NCI-H1694 (cell line): Measurements from ENCODE around the gene NEK5.
A peak's percentile ranks its signal among the peaks of the same experiment; 100 is the strongest.
"Not testable (repeated sequence)": the region's sequence is repeated elsewhere in the genome, so short reads cannot be mapped to it uniquely, and the experiment has no call there.

Source experiments
- DNase-seq: peaks from one replicate; lab custom pipeline; 2025; lab: John Stamatoyannopoulos, UW

Gene NEK5

DNA sequence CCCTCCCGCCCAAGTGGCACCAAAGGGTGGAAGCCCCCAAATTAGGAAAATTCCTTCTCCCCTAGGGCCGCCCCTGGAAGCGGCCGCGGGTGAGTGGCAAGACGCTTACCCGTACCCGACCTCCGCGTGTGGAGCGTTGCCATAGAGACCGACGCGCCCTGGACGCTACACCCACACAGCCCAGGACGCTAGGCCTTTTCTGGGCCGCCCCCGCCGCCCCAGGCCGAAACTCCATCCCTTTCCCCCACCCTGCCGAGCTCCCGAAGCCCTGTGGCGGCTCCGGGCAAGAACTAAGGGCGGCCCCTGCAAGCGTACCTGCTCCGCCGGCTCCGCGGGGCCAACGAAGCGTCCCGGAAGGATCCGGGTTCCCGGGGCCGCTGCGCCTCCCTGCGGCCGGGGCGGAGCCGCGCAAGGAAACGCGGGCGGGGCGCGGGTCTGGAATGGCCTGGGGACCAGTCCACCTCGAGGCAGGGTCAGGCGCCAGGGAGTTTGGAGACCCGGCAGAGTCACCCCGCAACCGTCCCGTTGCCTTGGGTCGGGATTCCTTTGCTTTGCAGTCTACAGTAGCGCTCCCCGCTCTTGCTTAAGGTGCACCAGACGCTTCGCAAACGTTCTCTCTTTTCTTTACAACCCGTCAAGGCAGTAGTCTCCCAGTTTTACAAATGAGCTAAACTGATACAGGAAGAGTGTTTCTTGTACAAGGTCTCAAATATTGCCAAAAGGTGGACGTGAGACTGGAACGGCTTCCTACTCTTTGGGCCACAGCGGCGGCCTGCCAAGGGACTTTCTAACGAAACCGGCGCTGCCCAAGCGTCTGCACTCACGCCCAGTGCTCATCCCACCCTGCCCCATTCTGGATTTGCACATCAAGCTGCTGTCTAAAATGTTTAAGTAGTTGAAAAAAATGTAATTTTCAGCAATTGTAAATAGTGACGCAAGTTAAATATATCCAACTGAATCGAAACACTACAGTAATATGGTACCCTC lies at the start of gene NEK5:
Gene NEK5, minus strand, starts transcription at position 360 of the 987 bp plus-strand sequence. CDS start 1,591 bp downstream, outside the sequence.
- DNase-seq: peak; percentile 0

- DNase-seq: no peak
Observed at GRCh38 chr13:52177276-52177675, 48.4 kb upstream of the NEK5 start.

DNA sequence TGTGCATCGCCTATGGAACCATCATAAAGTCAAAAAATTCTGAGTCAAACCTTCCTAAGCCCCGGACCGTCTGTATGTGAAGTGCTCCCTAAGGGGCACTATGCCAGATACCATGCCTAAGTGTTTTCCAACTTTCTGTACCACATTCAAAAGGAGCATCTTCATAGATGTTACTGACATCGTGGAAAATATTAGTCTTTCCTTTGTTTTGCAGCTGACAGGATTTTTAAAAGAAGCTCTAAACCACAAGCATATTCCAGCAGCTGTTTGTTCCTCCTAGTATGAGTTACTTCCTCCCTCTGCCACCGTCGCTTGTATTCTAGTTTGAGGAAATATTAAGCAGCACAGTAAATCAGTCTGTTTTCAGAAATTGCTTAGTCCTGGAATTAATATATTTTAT lies 45.1 kb upstream of the NEK5 start:
- not testable (repeated sequence) for DNase-seq

- no peak for DNase-seq
Observed at GRCh38 chr13:52173373-52173772, 44.5 kb upstream of the NEK5 start.

DNA sequence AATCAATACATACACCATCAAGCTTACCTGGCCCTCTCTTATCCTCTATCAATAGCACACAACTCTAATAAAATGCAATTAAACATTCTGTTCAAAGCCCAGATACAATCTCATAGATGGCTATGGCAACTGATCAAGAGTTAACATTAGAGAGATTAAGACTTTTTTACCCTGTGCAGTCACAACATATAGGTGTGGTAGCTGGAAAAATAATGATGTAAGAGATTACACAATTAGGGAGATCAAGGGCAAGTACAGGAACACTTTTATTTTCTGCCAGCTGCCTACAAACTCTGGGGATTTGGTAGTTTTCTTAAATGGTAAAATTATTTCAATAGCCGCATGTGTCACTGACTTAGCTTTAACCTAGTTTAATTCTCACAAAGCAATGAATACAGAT lies 42.8 kb upstream of the NEK5 start:
- not testable (repeated sequence) for DNase-seq

GRCh38 chr13:52170828-52171391 lies 42.0 kb upstream of the NEK5 start:
- DNase-seq: not testable (repeated sequence)

GRCh38 chr13:52169839-52170238 lies 41.0 kb upstream of the NEK5 start:
- no peak for DNase-seq

GRCh38 chr13:52165411-52165810 lies 36.5 kb upstream of the NEK5 start:
- DNase-seq: no peak

- no peak for DNase-seq
Observed at GRCh38 chr13:52164989-52165388, 36.1 kb upstream of the NEK5 start.

DNA sequence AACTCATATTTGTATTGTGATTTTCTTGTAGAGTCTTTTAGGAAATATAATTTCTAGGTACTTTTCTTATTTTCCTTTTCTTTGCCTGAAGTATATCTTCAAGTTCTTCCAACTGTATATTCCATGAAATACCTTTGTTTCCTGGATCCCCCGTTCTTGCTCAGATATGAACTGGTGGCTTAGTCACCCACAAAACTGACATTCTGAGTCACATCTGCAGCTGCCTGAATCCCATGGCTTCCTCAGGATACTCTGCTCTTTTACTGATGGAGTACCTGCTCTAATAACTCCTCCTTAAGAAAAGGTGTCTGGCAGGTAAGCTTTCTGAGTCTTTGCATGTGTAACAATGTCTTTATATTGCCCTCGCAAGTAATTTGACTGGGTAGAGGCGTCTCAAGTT lies 35.0 kb upstream of the NEK5 start:
- DNase-seq: not testable (repeated sequence)

DNA sequence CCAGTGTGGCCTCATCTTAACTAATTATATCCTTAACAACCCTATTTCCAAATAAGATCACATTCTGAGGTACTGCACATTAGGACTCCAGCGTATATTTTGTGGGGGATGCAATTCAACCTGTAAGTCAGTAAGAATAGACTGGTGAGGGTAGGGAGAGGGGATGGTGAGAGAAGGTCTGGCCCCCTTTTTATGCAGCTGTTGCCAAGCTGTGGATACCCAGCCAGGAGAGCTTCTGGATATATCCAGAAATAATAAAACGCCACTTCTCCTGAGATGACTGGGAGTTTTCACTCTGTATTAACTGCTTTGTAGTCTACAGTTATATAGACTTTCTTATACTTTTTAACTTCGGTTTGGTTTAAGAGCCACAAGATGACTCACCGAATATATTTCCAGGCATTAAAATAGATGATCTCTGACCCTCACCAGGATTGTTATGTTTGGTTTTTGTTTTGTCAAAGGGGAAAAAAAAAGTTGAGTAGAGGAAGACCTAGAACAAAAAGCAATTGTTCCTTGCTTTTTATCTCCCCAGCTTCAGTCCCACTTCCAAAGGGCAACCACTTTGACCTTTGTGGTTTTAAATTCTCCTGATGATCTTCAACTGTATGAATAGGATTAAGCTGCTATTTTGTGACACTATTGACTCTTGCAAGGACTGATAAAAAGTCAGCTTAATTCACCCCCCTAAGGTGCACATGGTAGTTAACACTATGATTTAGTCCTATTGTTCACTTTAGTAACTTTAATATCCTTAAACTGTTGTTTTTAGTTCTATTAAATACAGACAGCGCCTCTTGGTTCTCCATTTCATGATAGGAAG lies 33.6 kb upstream of the NEK5 start:
- no peak for DNase-seq

- no peak for DNase-seq
Observed at GRCh38 chr13:52161181-52161646, 32.3 kb upstream of the NEK5 start.

- no peak for DNase-seq
Observed at GRCh38 chr13:52160506-52160905, 31.6 kb upstream of the NEK5 start.

DNA sequence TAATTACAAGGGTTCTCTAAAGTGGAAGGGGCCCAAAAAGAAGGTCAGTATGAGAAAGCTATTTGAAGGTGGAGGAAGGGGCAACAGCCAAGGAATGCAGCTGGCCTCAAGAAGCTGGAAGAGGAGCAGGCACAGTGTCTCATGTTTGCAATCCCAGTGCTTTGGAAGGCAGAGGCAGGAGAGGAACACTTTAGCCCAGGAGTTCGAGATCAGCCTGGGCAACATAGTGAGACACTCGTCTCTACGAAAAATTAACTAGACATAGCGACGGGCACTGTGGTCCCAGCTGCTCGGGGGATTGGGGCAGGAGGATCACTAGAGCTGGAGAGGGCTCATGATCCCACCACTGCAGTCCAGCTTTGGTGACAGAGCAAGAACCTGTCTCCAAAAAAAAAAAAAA lies 31.2 kb upstream of the NEK5 start:
- no peak for DNase-seq

GRCh38 chr13:52159159-52159982 lies 30.5 kb upstream of the NEK5 start, which contains the start of gene NEK3:
Gene NEK3 (minus strand): TSS chr13:52159597. CDS start chr13:52156191, 3,406 bp downstream.
- DNase-seq: peak; percentile 1

- no peak for DNase-seq
Observed at GRCh38 chr13:52158629-52159158, 29.8 kb upstream of the NEK5 start.

GRCh38 chr13:52156724-52157261 lies 27.9 kb upstream of the NEK5 start:
- DNase-seq: no peak

DNA sequence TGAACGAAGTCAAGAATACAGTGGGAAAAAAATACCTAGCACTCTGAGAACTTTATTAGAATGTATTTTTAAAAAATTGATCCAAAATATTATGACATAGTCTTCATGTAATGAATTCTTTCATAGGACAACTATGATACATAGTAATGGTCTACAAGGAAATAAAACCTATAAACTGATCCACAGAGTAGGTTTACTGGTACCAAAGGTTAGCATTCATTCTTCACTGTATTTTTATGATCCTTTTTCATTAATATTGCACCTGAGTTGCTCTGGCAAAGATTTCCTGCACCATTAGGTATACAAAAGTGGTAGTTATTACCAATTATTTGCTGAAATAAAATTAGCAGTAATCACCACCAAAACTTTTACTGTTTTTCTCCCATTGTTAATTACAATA lies 26.3 kb upstream of the NEK5 start:
- no peak for DNase-seq

DNA sequence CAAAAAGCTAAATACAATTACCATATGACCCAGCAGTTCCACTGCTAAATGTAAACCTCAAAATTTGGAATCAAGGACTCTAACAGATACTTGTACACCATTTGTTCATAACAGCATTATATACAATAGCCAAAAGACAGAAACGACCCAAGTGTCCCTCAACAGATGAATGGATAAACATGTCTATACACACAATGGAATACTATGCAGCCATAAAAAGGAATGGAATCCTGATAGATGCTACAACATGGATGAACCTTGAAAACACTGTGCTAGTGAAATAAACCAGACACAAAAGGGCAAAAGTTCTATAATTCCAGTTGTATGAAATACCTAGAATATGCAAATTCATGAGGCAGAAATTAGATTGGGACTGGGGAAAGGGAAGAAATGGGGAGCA lies 18.4 kb upstream of the NEK5 start:
- DNase-seq: no peak

DNA sequence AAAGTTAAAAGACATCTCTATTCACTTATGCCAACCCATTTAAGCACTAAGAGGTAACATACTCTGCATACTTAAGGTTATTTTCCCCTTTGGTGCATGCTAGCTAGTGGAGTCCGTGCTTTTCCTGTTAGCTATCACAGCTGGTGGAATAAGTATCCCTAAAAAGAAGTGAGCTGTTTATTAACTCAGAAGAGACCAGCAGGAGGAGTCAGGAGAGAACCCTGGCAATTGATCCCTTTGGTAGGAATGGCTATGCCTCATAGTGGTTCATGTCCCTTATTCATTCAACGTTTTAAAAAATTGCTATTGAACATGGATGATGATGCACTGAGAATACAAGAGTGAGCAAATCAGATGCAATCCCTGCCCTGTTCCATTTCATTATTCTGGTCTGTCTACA lies 12.4 kb upstream of the NEK5 start:
- no peak for DNase-seq

GRCh38 chr13:52137489-52137888 lies 8.6 kb upstream of the NEK5 start:
- no peak for DNase-seq
